BE2C (cell line): ENCODE measurements around the gene TAF1C.

Experiments used
- DNase-seq: peaks from one replicate; pipeline ENCODE4 v3.0.0-alpha.2; 2020
- H3K27me3 ChIP-seq: fragments of 250-450 bp; sonication (Bioruptor Pico); 2 replicates; pipeline ENCODE4 v1.5.1; 2020; ENCODE audit warnings: mild to moderate bottlenecking
- H3K36me3 ChIP-seq: fragments of 250-450 bp; sonication (Bioruptor Pico); 2 replicates; pipeline ENCODE4 v1.5.1; 2020; ENCODE audit warnings: mild to moderate bottlenecking
- H3K4me1 ChIP-seq: fragments of 250-450 bp; sonication (Bioruptor Pico); 2 replicates; pipeline ENCODE4 v1.5.1; 2020
- H3K4me3 ChIP-seq: 2 replicates; pipeline ENCODE4 v1.5.1; 2011; ENCODE audit warnings: low read depth, low read length
- H3K9me3 ChIP-seq: fragments of 250-450 bp; sonication (Bioruptor Pico); 2 replicates; pipeline ENCODE4 v1.5.1; 2020
- TF ChIP-seq, protein P1 (sequence below): IDR thresholded peaks from 2 replicates; pipeline ENCODE4 v1.5.1; 2012; ENCODE audit warnings: mild to moderate bottlenecking, low read depth, low read length

Gene TAF1C

DNA sequence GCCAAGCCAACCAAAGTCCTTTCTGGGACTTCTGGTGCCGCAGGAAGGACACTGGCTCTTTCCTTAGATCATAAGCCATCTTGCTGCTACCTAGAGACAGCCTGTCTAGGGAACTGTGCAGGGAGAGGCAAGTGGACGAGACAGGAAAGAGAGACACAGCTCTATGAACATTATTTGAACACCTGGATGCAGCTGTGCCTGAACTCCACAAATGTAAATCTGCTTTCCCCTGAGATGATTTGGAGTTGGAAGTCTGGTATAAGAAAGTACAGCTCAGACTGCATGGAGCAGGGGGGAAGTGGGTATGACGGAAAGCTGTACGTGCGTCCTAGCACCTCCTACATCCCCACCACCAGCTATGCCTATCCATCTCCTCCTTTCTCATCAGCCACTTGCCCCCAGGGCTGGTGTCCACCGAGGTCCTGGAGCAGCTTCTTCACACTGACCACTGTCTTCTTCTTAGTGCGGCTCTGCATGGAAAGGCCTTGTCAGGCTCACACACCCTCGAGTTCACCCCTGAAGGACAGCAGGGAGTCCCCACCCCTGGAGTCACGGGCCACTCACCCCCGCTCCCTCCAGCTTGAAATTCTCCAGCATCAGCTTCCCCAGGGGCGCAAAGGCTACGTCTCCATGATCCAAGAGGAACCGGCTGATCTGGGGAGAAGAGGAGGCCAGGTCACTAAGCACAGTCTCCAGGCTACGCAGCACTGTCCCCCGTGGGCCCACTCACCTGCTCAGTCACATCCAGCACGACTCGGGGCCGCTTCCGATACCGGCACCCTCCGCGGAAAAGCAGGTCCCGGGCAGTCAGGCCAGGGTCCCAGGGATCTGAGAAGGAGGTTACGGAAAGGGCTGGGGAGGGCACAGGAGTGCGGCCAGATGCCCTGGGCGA lies 3.9 kb downstream of the TAF1C start:
- no peaks in the 10 kb centered on the region for H3K9me3 ChIP-seq
- peaks cover 48% of the 10 kb centered on the region for H3K36me3 ChIP-seq
- H3K27me3 ChIP-seq, result no peaks in the 10 kb centered on the region
- TF ChIP-seq, protein P1, sequence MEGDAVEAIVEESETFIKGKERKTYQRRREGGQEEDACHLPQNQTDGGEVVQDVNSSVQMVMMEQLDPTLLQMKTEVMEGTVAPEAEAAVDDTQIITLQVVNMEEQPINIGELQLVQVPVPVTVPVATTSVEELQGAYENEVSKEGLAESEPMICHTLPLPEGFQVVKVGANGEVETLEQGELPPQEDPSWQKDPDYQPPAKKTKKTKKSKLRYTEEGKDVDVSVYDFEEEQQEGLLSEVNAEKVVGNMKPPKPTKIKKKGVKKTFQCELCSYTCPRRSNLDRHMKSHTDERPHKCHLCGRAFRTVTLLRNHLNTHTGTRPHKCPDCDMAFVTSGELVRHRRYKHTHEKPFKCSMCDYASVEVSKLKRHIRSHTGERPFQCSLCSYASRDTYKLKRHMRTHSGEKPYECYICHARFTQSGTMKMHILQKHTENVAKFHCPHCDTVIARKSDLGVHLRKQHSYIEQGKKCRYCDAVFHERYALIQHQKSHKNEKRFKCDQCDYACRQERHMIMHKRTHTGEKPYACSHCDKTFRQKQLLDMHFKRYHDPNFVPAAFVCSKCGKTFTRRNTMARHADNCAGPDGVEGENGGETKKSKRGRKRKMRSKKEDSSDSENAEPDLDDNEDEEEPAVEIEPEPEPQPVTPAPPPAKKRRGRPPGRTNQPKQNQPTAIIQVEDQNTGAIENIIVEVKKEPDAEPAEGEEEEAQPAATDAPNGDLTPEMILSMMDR, result no peak
- H3K4me1 ChIP-seq, result no peaks in the 10 kb centered on the region
- no peak overlapping the region for H3K4me3 ChIP-seq
- DNase-seq, result no peak

DNA sequence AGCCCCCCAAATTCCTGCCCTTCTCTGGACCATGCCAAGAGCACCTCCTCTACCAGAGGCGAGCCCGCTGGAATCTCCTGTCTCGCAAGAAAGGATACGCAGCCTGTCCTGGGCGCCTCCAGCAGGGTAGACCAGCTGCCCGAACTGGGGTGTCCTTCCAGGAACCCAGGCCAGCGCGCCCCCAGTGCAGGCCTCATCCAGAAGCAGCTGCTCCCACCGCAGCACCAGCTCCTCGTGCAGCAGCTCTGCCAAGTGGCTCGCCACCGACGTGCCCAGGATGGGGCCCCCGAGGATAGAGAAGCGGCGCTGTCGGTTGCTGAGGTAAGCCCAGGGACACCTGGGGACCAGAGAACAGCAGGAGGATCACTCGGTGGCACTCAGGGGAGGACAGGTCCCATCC lies 4.8 kb downstream of the TAF1C start:
- DNase-seq, result no peak
- Histone ChIP-seq H3K4me1 (no peaks in the 10 kb centered on the region), H3K36me3 (peaks cover 48% of the 10 kb centered on the region), H3K9me3 (no peaks in the 10 kb centered on the region), H3K4me3 (no peak overlapping the region), H3K27me3 (no peaks in the 10 kb centered on the region)
- TF ChIP-seq, protein P1, result no peak

DNA sequence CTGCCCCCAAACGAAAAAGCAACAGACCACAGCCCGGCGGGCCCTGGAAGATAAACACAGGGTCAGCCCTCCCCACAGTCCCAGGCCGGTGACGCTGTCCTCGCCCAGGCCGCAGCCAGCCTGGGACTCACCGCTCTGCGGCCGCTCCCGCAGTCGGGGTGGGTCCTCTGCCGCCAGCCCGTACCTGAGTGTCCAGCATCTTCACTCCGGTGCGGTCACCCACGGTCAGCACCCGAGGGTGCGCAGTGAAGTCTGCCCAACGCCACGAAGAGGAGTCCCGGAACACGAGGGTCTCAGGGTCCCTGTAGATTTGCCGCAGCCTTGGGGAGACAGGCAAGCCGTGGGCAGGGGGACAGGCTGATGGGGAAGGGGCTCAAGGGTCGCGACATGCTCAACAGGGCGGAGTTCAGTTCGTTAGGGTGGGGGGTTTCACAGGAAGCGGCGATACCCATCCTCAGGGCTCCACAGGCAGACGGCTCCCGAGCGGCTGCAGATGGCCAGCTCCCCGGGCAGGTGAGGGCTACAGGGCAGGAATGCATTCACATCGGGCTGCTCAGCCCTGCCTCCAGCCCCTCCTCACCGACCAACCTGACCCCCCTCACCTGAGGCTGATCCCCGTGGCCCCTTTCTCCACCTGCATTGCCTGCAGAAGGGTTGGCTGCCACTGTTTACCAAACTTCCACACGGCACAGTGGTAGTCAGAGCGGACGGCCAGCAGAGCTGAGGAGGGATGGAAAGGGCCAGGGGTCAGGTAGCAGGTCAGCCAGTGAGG lies 5.5 kb downstream of the TAF1C start:
- DNase-seq, result no peak
- TF ChIP-seq, protein P1, result no peak
- Histone ChIP-seq H3K36me3 (peaks cover 48% of the 10 kb centered on the region), H3K27me3 (no peaks in the 10 kb centered on the region), H3K4me1 (no peaks in the 10 kb centered on the region), H3K9me3 (no peaks in the 10 kb centered on the region), H3K4me3 (no peak overlapping the region)

DNA sequence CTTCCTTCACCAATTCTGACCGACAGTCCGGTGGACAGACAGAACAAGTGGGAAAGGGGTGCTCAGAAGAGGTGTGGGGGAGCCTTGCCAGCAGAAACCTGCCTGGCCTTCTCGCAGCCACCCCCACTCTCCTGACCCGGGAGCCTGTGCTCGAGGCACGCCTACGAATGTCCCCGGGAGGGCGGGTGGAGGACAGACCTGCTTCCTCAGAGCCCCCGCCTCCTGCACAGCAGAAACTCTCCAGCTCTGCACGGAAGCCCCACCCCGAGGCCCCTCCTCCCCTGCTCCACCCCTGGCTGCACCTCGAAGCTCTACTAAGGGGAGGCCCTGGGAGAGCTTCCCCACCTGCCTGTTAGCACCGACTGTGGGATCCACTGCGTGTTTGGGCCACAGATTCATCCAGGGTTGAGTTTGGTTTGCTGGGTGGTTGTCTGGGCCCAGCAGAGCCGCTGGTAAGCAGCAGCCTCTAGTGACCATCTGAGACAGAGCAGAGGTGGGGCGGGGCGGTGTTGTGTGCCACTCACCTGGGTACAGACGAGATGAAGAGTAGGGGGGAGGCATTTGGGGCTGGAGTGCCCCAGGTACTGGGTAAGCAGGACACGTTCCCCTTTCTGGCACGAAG lies 6.2 kb downstream of the TAF1C start:
- Histone ChIP-seq H3K36me3 (peaks cover 48% of the 10 kb centered on the region), H3K4me1 (no peaks in the 10 kb centered on the region), H3K27me3 (no peaks in the 10 kb centered on the region), H3K4me3 (no peak overlapping the region), H3K9me3 (no peaks in the 10 kb centered on the region)
- no peak for DNase-seq
- TF ChIP-seq, protein P1, result no peak

DNA sequence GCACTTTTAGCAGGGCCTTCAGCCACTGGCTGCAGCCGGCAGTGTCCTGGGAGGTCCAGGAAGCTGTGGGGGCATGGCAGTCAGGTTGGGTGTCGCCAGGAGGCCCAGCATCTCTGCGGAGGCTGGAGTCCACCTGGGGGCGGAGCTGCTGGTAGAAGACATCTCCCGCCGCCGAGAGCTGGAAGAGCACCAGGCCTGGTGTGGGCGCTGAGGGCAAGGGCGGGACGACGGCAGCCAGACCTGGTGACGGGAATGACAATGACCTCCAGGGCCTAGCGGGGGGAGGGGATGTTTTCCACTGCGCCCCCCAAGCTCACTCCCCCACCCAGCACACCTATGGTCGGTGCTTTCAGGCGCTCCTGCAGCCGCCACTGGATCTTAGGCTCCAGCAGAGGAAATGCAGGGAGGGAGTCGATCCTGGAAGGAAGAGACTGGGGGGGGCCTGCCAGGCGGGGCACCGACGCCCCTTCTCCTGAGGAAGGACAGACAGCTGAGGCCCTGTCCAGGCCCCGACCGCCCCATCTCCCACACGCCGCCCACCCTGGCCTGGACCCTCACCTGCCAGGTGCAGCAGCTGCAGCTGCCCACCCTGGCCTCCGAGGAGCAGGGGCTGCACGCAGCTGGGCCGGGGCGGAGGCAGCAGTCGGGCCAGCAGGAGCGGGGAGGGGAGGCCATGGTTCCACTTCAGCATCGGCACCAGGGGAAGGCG lies 7.1 kb downstream of the TAF1C start:
- TF ChIP-seq, protein P1, result no peak
- Histone ChIP-seq H3K36me3 (peaks cover 48% of the 10 kb centered on the region), H3K27me3 (no peaks in the 10 kb centered on the region), H3K9me3 (no peaks in the 10 kb centered on the region), H3K4me1 (peaks cover 2% of the 10 kb centered on the region; the same call in 1 of the 2 replicates), H3K4me3 (no peak overlapping the region)
- no peak for DNase-seq
